ENCODE data around the gene MESP1.
"Not testable (repeated sequence)": the region's sequence is repeated elsewhere in the genome, so short reads cannot be mapped to it uniquely, and the experiment has no call there.

MESP1 gene, protein sequence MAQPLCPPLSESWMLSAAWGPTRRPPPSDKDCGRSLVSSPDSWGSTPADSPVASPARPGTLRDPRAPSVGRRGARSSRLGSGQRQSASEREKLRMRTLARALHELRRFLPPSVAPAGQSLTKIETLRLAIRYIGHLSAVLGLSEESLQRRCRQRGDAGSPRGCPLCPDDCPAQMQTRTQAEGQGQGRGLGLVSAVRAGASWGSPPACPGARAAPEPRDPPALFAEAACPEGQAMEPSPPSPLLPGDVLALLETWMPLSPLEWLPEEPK

DNA sequence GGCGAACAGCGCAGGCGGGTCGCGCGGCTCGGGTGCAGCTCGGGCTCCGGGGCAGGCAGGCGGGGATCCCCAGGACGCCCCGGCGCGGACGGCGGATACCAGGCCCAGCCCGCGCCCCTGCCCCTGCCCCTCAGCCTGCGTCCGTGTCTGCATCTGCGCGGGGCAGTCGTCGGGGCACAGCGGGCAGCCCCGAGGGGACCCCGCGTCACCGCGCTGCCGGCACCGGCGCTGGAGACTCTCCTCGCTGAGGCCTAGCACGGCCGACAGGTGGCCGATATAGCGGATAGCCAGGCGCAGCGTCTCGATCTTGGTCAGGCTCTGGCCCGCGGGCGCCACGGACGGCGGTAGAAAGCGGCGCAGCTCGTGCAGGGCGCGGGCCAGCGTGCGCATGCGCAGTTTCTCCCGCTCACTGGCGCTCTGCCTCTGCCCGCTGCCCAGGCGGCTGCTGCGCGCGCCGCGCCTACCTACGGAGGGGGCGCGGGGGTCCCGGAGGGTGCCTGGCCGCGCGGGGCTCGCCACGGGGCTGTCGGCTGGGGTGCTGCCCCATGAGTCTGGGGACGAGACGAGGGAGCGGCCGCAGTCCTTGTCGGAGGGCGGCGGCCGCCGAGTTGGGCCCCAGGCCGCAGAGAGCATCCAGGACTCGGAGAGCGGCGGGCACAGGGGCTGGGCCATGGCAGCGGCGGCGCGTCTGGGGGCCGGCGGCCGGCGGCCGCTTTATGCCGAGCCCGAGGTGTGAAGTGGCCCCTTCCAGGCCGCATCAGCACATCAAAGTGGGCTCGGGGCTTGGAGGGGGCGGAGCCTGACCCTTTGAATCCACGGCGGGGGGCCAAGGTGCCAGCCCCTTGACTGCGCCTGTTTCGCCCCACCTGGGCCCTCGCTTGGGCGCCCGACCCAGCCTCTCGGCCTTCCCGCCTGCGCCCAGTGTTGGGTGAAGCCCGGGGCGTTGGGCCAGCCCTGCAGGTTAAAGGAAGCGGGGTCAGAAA is at the start of gene MESP1:
MESP1 (minus strand) TSS at position 690 of the 983 bp plus-strand sequence; CDS start at position 672, 18 bp downstream.
- peak; percentile 93 for DNase-seq

DNA sequence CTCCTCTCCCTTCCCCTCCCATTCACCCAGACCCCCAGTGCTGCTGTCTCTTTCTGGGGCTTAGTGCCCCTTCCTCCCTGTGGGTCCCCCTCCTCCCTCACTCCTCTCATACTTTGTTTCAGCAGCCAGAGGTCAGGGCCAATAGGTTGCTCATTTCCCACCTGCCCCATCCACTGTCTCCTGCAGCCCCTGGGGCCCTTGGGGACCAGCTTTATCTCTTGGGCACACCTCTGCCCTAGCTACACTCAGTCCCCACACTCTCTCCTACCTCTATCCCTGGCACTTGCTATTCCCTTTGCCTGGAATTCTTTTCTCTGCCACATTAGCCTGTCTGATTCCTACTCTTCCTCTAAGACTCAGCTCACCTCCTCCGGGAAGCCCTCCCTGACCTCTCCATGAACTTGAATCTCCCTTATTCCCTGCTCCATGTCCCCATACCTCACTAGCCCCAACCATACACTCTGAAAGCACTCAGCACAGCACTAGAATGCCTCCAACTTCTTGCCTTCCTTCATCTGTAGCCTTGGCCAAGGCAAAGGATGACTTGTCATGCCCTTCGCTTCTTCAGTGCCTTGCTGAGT is 49.0 kb upstream of the MESP1 start:
- no peak for DNase-seq

- DNase-seq = no peak
Observed at GRCh38 chr15:89799011-89799911, 48.2 kb upstream of the MESP1 start.

DNA sequence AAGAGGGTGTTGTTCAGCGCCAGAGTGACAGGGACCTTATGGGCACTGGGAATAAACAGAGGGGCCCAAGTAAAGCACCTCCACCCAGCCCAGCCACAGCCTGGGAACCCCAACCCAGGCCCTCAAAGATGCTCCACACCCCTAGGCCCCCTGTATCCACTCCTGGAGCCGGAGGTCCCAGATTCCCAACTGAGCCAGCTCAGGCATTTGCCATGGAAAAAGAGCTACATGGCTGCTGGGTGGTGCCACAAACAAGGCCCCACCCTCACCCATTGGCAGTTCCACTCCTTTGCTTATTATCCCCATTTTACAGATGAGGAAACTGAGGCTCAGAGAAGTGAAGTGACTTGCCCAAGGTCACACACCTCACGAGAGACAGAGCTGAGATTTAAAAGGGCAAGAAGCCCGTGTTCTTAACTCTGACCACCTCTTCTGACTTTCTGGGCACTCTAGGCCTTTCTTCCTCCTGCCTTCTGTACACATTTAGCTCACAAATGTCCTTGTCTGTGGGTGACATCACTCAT is 46.7 kb upstream of the MESP1 start:
- no peak for DNase-seq

DNA sequence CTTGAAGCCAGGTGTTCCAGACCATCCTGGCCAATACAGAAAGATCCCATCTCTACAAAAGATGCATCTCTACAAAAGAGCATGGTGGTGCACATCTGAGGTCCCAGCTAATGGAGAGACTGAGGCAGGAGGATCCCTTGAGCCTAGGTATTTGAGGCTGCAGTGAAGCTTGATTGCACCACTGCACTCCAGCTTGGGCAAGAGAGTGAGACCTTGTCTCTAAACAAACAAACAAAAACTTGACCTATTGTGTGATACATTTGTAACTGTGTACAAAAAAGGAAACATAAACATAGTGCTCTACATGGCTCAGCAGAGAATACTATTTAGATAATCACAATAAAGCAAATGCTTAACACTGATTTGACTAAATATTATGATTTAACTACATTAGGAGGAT is 44.9 kb upstream of the MESP1 start:
- no peak for DNase-seq

GRCh38 chr15:89794627-89795241 is 43.7 kb upstream of the MESP1 start:
- DNase-seq = peak; percentile 74

DNA sequence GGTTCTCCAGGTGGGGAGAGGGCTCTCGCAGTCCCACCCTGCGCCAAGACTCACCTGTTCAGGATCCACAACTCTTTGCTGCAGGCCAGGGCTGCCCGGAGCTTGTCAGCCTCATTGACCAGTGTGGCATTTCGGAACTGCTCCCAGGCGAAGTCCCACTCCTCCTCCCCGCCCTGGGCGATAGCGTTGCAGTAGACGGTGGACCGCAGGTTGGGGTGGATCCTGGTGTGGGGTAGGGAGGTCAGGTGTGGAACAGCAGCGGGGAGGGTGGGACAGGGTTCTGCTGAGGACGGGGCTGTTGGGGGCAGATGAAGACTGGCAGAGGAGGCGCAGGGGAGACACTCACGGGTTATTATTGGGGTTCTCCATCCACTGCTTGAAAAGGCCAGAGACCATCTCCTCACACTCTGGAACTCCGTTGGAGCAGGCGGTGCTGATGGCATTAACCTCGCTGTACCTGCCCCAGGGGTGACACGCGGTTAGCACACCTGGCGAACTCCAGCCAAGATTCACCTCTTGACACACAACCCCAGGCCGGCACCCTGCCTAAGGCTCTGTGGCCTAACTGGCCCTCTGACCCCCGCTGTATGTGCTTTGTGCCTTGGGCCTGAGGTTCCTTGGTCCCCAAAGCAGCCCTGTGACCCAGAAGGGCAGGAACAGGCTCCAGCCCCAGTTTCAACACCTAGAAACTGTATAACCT is 41.2 kb upstream of the MESP1 start:
- DNase-seq = no peak

DNA sequence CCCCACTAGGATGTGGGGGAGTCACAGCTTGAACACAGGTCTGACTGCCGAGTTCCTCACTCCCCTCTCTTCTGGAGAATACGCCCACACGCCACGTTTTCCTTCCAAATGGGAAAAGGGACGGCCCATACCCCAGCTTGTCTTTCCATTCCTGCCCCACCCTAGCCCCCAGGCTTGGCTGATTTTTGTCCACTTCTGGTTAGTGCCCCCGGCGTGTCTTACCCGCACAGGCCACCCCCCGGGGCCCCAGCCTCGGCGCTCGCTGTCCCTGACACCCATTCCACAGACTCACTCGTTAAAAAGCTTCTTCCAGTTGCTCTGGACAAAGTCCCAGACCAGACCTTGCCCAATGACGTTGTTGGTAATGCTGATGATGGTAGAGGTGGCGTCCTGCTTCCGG is 39.6 kb upstream of the MESP1 start:
- no peak for DNase-seq

DNA sequence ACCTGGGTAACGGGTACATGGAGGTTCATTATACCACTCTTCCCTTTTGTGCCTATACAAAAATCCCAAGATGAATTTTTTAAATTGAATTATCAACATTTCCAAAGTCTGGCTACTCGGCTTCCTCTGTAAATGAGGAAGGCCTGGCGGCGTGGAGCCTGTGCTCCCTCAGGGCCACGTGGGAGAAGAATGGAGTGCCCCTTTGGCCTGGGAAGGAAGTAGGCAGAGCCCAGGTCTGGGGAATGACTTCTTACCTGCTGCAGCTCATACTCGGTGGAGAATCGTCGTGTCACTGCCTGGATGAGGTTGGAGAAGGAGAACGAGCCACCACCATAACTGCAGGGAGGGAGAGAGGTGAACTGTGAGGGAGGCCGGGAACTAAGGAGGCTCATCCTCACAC is 39.2 kb upstream of the MESP1 start:
- DNase-seq = no peak

DNA sequence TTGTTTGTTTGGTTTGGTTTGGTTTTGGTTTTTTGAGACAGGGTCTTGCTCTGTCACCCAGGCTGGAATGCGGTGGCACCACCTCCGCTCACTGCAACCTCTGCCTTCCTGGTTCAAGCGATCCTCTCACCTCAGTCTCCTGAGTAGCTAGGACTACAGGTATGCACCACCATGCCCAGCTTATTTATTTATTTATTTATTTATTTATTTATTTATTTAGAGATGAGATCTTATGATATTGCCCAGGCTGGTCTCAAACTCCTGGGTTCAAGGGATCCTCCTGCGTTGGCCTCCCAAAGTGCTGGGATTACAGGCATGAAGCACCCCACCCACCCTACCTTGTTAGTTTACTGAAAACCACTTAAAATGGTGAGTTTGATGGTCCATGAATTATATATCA is 37.5 kb upstream of the MESP1 start:
- not testable (repeated sequence) for DNase-seq

DNA sequence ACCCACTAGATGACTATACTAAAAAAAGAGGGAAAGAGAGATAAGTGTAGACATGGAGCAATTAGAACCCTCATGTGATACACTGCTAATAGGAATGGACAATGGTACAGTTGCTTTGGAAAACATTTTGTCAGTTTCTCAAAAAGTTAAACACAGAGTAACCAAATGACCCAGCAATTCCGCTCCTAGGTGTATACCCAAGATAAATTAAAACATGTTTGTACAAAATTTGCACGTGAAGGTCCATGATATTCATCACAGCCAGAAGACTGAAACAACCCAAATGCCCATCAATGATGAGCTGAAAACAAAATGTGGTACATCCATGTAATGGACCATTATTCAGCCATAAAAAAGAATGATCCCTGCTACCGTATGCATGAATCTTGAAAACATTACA is 36.9 kb upstream of the MESP1 start:
- DNase-seq = no peak

DNA sequence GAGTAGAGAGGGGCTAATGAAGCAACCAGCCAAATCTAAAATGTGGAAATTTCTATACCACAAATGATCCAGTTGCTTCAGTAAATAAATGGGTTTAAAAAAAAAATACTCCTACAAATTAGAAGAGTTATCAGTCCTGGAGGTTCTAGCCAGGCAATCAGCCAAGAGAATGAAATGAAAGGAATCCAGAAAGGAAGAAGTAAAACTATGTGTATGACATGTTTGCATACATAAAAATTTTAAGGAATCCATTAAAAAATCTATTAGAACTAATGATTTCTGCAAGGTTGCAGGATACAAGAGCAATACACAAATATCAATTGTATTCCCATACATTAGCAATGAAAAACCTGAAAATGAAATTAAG is 34.7 kb upstream of the MESP1 start:
- no peak for DNase-seq

DNA sequence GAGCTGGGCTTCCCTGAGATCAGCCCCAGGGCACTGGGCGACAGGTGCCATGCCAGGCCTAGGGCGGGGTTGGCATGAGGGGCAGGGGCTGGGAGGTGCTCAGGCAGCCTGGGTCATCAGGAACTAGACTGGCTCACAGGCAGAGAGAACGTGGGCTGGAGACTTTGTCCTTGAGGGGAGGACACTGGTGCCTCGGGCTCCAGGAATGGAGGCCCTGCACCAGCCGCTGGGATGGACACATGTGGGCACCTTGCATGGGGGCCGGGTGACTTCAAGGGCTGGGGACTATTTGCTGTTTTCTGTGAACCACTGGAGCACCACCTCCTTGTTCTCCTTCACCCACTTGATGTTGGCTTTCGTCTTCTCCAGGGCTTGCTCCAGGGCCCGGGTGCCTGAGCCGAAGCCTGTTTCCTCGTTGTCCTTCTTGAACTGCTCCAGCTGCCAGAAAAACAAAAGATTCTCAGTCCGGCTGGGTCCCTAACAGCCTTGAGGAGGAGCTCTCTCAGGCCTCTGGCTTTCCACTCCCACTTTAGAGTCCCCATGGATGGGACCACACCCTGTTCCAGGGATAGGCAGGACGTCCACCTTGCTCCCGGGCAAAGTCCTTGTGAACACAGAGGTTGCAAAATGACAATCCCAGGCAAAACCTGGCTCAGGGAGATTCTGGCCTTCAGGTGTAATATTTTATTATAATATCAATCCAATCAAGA is 34.2 kb upstream of the MESP1 start:
- DNase-seq = no peak

DNA sequence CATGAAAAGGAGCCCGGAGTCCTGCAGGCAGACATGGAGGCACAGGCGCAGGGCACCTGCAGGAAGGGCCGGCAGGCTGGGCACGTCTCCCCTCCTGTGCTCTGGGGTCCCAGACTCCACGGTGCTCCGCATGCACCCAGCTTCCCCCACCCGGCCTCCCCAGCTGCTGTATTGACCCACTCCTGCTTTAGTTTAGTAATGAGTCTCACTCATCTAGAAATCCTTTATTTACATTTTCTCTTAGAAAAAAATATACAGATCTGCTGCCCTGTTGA is 33.6 kb upstream of the MESP1 start:
- DNase-seq = no peak

DNA sequence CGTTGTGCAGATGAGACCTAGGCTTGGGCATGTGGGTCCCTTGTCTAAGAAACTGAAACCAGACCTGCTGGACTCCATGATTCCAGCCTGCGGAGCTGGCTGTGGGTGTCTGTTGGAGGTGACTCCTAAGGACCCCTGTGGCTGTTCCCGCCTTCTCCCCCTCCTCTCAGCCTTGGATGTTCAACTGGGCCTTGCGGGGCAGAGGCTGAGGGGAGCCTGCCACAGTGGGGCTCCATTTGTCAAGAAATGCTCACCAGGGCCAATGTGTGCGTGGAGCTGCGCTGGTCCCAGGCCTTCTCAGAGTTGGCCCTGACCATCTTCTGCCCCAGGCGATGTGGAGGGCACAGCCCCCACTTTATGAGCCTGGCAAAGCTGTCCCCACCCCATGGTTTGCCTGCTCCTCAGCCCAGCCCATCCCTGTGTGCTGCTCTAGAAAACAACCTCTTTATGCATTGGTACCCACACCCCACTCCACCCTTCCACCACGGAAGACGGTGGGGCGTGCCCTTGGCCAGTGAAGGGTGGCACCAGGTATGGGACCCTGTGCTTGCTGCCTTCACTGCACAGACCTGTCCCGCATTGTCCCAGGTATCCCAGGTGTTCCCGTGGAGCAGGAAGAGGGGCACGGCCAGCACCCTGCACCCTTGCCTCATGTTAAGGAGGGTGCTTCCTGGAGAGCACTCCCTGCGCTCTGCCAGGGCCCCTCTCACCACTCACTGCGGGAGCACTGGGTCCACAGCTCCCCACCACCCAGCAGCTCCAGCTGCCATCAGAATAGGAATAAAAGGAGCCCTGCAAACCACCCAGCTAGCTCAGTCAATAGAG is 33.0 kb upstream of the MESP1 start:
- no peak for DNase-seq

- DNase-seq = no peak
Observed at GRCh38 chr15:89783111-89783860, 32.2 kb upstream of the MESP1 start.

DNA sequence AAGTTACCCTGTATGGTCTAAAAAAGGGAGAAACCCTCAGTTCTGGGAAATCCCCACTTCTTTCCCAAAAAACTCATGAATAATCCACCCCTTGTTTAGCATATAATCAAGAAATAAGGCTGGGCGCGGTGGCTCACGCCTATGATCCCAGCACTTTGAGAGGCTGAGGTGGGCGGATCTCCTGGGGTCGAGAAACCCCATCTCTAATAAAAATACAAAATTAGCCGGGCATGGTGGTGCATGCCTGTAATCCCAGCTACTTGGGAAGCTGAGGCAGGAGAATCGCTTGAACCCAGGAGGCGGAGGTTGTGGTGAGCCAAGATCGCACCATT is 31.5 kb upstream of the MESP1 start:
- DNase-seq = not testable (repeated sequence)

- DNase-seq = no peak
Observed at GRCh38 chr15:89781891-89782618, 31.0 kb upstream of the MESP1 start.

DNA sequence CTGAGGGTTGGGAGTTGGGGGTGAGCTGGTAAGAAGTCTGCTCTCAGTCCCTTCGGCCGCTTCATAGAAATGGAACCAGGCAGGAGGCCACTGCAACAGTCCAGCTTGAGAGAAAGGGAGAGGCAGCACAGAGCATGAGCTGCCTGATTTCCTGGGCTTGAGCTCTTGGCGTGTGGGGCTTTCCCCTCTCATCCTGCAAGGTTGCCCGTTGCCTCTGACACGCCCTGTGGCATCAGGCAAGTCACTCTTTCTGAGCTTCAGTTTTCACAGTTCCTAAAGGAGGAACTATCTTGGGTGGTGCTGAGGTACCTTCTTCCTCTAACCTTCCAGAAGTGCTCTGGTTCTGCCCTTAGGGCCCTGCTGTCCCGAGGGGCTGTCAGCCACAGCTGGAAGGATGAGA is 30.0 kb upstream of the MESP1 start:
- DNase-seq = no peak

Measured in DMS53 (cell line).